Heart right ventricle (tissue), 16 donors: ENCODE results near the gene RITA1. TPM values are rescaled to one million over a fixed set of nuclear protein-coding genes. Genes with fewer than 3 reads are reported as not detected.

ENCODE experiments used
- ATAC-seq, 8 donors: fragments of 200-7000 bp; cut with Tn5 transposase; one replicate each; pipeline ENCODE4 v1.9.1; 2020; ENCODE audit warnings: mild to moderate bottlenecking in 8 of 8, moderate library complexity in 8 of 8, moderate number of reproducible peaks in 1 of 8
- DNase-seq, 2 donors: peaks; one replicate each; pipeline ENCODE4 v3.0.0-alpha.2; 2020
- H3K27ac ChIP-seq, 10 donors: fragments of 200-600 bp; sonication (generic) in 2 of 10; one replicate each; pipeline versions ENCODE4 v1.5.0 to v1.8.0; 2020 to 2022; ENCODE audit warnings: mild to moderate bottlenecking in 3 of 10
- H3K27me3 ChIP-seq, 7 donors: fragments of 200-600 bp; one replicate each; pipeline ENCODE4 v1.8.0; 2021 to 2022; ENCODE audit warnings: mild to moderate bottlenecking in 2 of 7
- H3K36me3 ChIP-seq, 9 donors: fragments of 200-600 bp; sonication (generic) in 1 of 9; one replicate each; pipeline versions ENCODE4 v1.5.0 to v1.8.0; 2020 to 2022; ENCODE audit warnings: mild to moderate bottlenecking in 2 of 9
- H3K4me1 ChIP-seq, 9 donors: fragments of 200-600 bp; sonication (generic) in 1 of 9; one replicate each; pipeline versions ENCODE4 v1.5.0 to v1.8.0; 2020 to 2022; ENCODE audit warnings: mild to moderate bottlenecking in 4 of 9
- H3K4me3 ChIP-seq, 10 donors: fragments of 200-600 bp; sonication (generic) in 2 of 10; one replicate each; pipeline versions ENCODE4 v1.5.0 to v1.8.0; 2020 to 2022; ENCODE audit warnings: mild to moderate bottlenecking in 7 of 10, moderate library complexity in 2 of 10
- H3K9me3 ChIP-seq, 11 donors: fragments of 200-600 bp in 10 of 11; sonication (generic) in 2 of 11; one replicate each; pipeline versions ENCODE4 v1.5.0 to v1.8.0; 2013 to 2022; ENCODE audit warnings: mild to moderate bottlenecking in 2 of 11, control low read depth in 1 of 11, moderate library complexity in 1 of 11
- CTCF ChIP-seq, 9 donors: fragments of 200-600 bp; sonication (generic) in 2 of 9; IDR thresholded peaks; one replicate each; pipeline versions ENCODE4 v1.5.0 to v1.8.0; 2021 to 2022; ENCODE audit warnings: antibody characterized with exemption in 9 of 9, mild to moderate bottlenecking in 5 of 9, moderate library complexity in 1 of 9
- WGBS, 2 donors: extraction: QIAGEN DNeasy Blood & Tissue Kit; methylation state at CpG; one replicate each; pipeline ENCODE4 v1.1.7; 2013; ENCODE audit warnings: inconsistent platforms in 1 of 2; 5-methylcytosine and 5-hydroxymethylcytosine counted together
- intact Hi-C, 10 donors: fragments of 100-400 bp; cut with DNase I; formaldehyde crosslinking; loops; one replicate each; pipeline versions ENCODE4 v1.11.1 to v1.14.2; 2022
- polyA plus RNA-seq, 2 donors: library from polyadenylated mRNA; stranded (reverse); fragments of 200-250 nt; gene quantifications; one replicate each; pipeline ENCODE4 v1.2.3, GENCODE V29; 2013
- total RNA-seq, 10 donors: library from RNA; stranded (reverse); fragmentation: NEBNext Ultra II Directional in 3 of 10; extraction: Animal tissue kit (Norgen Biotek cat#: 25700) in 3 of 10; gene quantifications; one replicate each; pipeline versions ENCODE4 v1.2.1 to v1.2.4, GENCODE V29; 2021 to 2023
- donor health status: Arrhythmogenic right ventricular cardiomyopathy.
- donor health status: ischemic (EF 13 %, LVEDD 7.1; RV severe dilation, severe dysfunction).
- donor health status: healthy with polysubstance abuse.
- donor health status: DM: no; HTN: yes; CAD: no.
- donor health status: DM: no; HTN: no; CAD: no.
- donor health status: ischemic (EF 25% LVEDD 6.9; RV normal size, moderate dysfunction).
- donor health status: ischemic (EF 25% LVEDD 5.7; RV mildly dilated, moderate dysfunction).
- donor health status: healthy.
- donor health status: DM: yes; HTN: yes; CAD: no.
- donor health status: Ischemic cardiomyopathy.
- donor health status: ischemic (EF 35%, LVEDD 5.7; RV mildly dilated, moderate dysfunction).
- donor health status: nonischemic (EF 11% LVEDD 7.7; RV severe dilation, severe dysfunction).
- donor health status: DM: yes; HTN: yes; CAD: no.
- donor health status: PGD.
- donor health status: ischemic (EF 29% LVEDD 5.4; RV normal size, mild dysfunction).
- donor health status: nonischemic (EF 23%, LVEDD 6.1; RV moderate dilation, normal function).

Gene RITA1
- total and polyA plus RNA-seq, 12 donors = 8.0 to 20.8 (median 13.7) TPM

- DNase-seq (peak in 1 of 2 donors; percentile 80), ATAC-seq (peak; percentile 77 to 91 (median 87))
- intact Hi-C loops = loop anchor here (5.0 to 10.0 kb wide), 6 partner anchors 35 to 230 kb away; partner anchors contain the start of gene SDSL (in 7 of the 10)
- Histone ChIP-seq H3K4me1 (peaks cover 0 to 52% (median 18%) of the 10 kb centered on the region in 9 donors), H3K27me3 (no peaks in the 10 kb centered on the region), H3K9me3 (no peaks in the 10 kb centered on the region), H3K27ac (no peak overlapping the region), H3K4me3 (no peak overlapping the region), H3K36me3 (peaks cover 0 to 10% (median 2%) of the 10 kb centered on the region in 9 donors)
- TF ChIP-seq CTCF (IDR thresholded peaks at IDR 0.05) = peak; percentile 48 to 84 (median 75)
- 13 to 18% methylated on average over 4 of the region's 4 CpGs for WGBS, 2 donors
Observed at GRCh38 chr12:113196990-113197389, 11.5 kb downstream of the RITA1 start.

GRCh38 chr12:113197518-113198077 lies 12.1 kb downstream of the RITA1 start:
- H3K9me3 ChIP-seq = no peaks in the 10 kb centered on the region
- DNase-seq (no peak), ATAC-seq (no peak)
- WGBS, 2 donors = 95 to 97% methylated on average over 8 of the region's 8 CpGs
- intact Hi-C loops = loop anchor here (5.0 to 10.0 kb wide), 6 partner anchors 35 to 230 kb away; partner anchors contain the start of gene SDSL (in 7 of the 10)
- no peak overlapping the region for H3K4me3 ChIP-seq
- peaks cover 0 to 5% (median 0%) of the 10 kb centered on the region in 9 donors for H3K36me3 ChIP-seq
- no peak overlapping the region for H3K27ac ChIP-seq
- no peak for TF ChIP-seq CTCF (IDR thresholded peaks at IDR 0.05)
- no peaks in the 10 kb centered on the region for H3K27me3 ChIP-seq
- H3K4me1 ChIP-seq = peaks cover 0 to 52% (median 17%) of the 10 kb centered on the region in 9 donors

GRCh38 chr12:113198296-113198695 lies 12.8 kb downstream of the RITA1 start:
- no peak for TF ChIP-seq CTCF (IDR thresholded peaks at IDR 0.05)
- WGBS, 2 donors = 78 to 90% methylated on average over 1 of the region's 1 CpG
- Histone ChIP-seq H3K4me3 (no peak overlapping the region), H3K9me3 (no peaks in the 10 kb centered on the region), H3K4me1 (peaks cover 0 to 46% (median 12%) of the 10 kb centered on the region in 9 donors), H3K27me3 (no peaks in the 10 kb centered on the region), H3K36me3 (no peaks in the 10 kb centered on the region), H3K27ac (no peak overlapping the region)
- intact Hi-C loops = loop anchor here (5.0 to 10.0 kb wide), 6 partner anchors 34 to 229 kb away; partner anchors contain the start of gene SDSL (in 7 of the 10)
- ATAC-seq (no peak), DNase-seq (no peak)

- no peaks in the 10 kb centered on the region for H3K9me3 ChIP-seq
- ATAC-seq (no peak), DNase-seq (no peak)
- H3K36me3 ChIP-seq = no peaks in the 10 kb centered on the region
- intact Hi-C loops = loop anchor here in 1 of 10 donors (5.0 kb wide), 1 partner anchor 227 kb away; no protein-coding TSS in a partner anchor
- no peak overlapping the region for H3K27ac ChIP-seq
- TF ChIP-seq CTCF (IDR thresholded peaks at IDR 0.05) = no peak
- H3K27me3 ChIP-seq = no peaks in the 10 kb centered on the region
- 85 to 89% methylated on average over 12 of the region's 12 CpGs for WGBS, 2 donors
- no peak overlapping the region for H3K4me3 ChIP-seq
- peaks cover 0 to 46% (median 7%) of the 10 kb centered on the region in 9 donors for H3K4me1 ChIP-seq
Observed at GRCh38 chr12:113200021-113200797, 14.7 kb downstream of the RITA1 start.
